T-helper 2 cell (primary cell): Measurements from ENCODE around the gene ZBTB38.
A peak's percentile ranks its signal among the peaks of the same experiment; 100 is the strongest.

Experiments used
- DNase-seq, 5 experiments: peaks; one replicate each; pipeline versions ENCODE4 v3.0.0 to v3.0.0-alpha.2; 2012 to 2022
- total RNA-seq, 2 donors: gene quantifications; one replicate each; lab custom pipeline; 2026; lab: John Stamatoyannopoulos, UW

The ZBTB38 gene
- 37.1 to 92.8 reads per million in 2 donors for total RNA-seq

- DNase-seq: no peak
These were observed at the start of gene ZBTB38 for GRCh38 chr3:141368062-141368924. Gene ZBTB38 (plus strand): TSS chr3:141368504. CDS start chr3:141442389, 73,885 bp downstream.

GRCh38 chr3:141320399-141321108 lies 47.8 kb upstream of the ZBTB38 start:
- no peak for DNase-seq

- no peak for DNase-seq
These were observed 47.2 kb upstream of the ZBTB38 start for GRCh38 chr3:141321109-141321497.

GRCh38 chr3:141323936-141324704 lies 44.2 kb upstream of the ZBTB38 start:
- no peak for DNase-seq

- DNase-seq: no peak
These were observed 42.2 kb upstream of the ZBTB38 start for GRCh38 chr3:141326123-141326522.

- DNase-seq: no peak
These were observed 41.7 kb upstream of the ZBTB38 start for GRCh38 chr3:141326626-141327025.

GRCh38 chr3:141328286-141329166 lies 39.8 kb upstream of the ZBTB38 start:
- peak in 1 of 5 experiments; percentile 25 for DNase-seq

GRCh38 chr3:141330235-141330634 lies 38.1 kb upstream of the ZBTB38 start:
- no peak for DNase-seq

- no peak for DNase-seq
These were observed 37.5 kb upstream of the ZBTB38 start for GRCh38 chr3:141330718-141331376.

- DNase-seq: no peak
These were observed 36.7 kb upstream of the ZBTB38 start for GRCh38 chr3:141331377-141332318.

- DNase-seq: no peak
These were observed 35.9 kb upstream of the ZBTB38 start for GRCh38 chr3:141332416-141332815.

- no peak for DNase-seq
These were observed 34.3 kb upstream of the ZBTB38 start for GRCh38 chr3:141333836-141334626.

GRCh38 chr3:141334627-141335250 lies 33.6 kb upstream of the ZBTB38 start:
- no peak for DNase-seq

GRCh38 chr3:141335531-141336061 lies 32.7 kb upstream of the ZBTB38 start:
- no peak for DNase-seq

GRCh38 chr3:141336672-141337522 lies 31.4 kb upstream of the ZBTB38 start:
- DNase-seq: no peak

GRCh38 chr3:141337523-141337854 lies 30.8 kb upstream of the ZBTB38 start:
- no peak for DNase-seq

- DNase-seq: no peak
These were observed 30.3 kb upstream of the ZBTB38 start for GRCh38 chr3:141337991-141338390.

- no peak for DNase-seq
These were observed 29.4 kb upstream of the ZBTB38 start for GRCh38 chr3:141338881-141339280.
